Epithelial cell of esophagus (primary cell): Measurements from ENCODE around the gene ERC2.

ENCODE experiments used
- DNase-seq: peaks from one replicate; pipeline ENCODE4 v3.0.0; 2010; ENCODE audit warnings: low read depth
- H3K4me3 ChIP-seq: 2 replicates; pipeline ENCODE4 v1.5.1; 2011; ENCODE audit warnings: mild to moderate bottlenecking, low read length, control low read depth
- TF ChIP-seq, protein P1 (sequence below): IDR thresholded peaks from 2 replicates; pipeline ENCODE4 v1.5.1; 2011; ENCODE audit warnings: low read depth, mild to moderate bottlenecking, low read length, control low read depth, inconsistent platforms; ENCODE audit not compliant: insufficient read depth; ENCODE audit errors: missing control alignments

ERC2 gene

DNA sequence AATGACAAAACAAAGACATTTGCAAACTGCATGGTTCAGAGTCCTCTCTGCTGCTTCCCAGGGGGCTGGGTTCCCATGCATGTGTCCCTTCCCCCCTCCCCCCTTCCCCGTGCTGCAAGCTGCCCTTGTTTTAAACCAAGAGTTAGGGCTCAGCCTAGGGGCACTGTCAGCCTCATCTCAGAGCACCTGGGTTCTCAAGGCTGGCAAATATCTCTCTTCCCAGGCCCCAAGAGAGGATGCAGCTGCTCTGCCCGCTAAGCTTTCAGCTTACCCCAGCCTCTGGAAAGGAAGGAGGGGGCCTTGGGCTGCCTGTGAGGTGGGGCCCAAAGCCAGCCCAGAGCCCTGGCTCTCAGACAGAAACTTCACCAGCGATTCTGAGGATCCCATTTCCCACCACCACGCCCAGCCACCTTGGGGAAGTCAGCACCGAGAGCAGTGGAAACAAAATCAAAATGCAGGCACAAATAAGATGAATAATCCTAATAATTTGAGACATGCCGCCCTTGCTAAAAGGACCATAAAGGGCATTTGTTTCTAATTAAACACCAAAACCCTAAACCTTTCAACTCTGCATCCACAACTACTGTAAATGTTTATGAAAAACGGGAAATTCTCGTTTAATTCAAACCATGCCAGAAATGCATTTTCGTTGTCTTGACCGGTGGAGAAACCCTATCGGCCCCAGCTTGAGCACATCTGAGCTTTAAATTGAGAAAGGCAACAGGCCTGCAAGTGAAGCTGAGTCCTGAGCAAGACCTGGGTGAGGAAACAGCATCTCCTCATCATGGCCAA, 913.4 kb downstream of the ERC2 start:
- no peak overlapping the region for H3K4me3 ChIP-seq
- no peak for DNase-seq
- TF ChIP-seq, protein P1, sequence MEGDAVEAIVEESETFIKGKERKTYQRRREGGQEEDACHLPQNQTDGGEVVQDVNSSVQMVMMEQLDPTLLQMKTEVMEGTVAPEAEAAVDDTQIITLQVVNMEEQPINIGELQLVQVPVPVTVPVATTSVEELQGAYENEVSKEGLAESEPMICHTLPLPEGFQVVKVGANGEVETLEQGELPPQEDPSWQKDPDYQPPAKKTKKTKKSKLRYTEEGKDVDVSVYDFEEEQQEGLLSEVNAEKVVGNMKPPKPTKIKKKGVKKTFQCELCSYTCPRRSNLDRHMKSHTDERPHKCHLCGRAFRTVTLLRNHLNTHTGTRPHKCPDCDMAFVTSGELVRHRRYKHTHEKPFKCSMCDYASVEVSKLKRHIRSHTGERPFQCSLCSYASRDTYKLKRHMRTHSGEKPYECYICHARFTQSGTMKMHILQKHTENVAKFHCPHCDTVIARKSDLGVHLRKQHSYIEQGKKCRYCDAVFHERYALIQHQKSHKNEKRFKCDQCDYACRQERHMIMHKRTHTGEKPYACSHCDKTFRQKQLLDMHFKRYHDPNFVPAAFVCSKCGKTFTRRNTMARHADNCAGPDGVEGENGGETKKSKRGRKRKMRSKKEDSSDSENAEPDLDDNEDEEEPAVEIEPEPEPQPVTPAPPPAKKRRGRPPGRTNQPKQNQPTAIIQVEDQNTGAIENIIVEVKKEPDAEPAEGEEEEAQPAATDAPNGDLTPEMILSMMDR = no peak

DNA sequence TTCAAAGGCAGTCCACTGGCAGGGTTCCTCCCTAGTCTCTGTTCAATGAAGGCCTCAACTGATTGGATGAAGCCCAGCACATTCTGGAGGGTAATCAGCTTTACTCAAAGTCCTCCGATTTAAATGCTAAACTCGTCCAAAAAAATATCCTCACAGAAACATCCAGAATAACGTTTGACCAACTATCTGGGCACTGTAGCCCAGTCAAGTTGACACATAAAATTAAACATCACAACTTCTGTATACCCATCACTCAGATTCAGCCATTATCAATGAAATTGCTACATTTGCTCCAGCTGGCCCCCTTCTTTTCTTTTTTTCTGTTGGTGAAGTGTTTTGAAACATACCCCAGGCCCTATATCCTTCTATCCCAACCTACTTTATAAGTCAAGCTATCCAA, 916.6 kb downstream of the ERC2 start:
- TF ChIP-seq, protein P1 = no peak

DNA sequence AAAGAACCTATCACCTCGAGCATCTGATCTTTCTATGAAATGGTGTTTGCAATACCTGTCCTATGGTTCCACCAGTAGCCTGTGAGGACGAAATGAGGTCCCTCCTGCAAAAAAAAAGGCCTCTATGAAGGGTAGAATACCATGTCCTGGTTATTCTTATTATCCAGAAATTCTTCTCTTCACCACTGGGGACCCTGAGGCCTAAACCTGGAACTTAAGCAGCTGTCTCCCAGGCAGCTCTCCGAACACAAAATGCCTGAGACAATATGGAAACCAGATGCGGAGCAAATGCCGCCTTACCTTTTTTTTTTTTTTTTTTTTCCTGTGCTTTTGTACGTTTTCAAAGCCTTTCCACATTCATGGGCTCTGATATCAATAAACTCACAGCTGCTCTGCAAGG, 919.1 kb downstream of the ERC2 start:
- no peak for DNase-seq
- no peak overlapping the region for H3K4me3 ChIP-seq
- TF ChIP-seq, protein P1 = no peak

More for the DNA sequence above, 916.6 kb downstream of the ERC2 start:
- DNase-seq = no peak
- H3K4me3 ChIP-seq = no peak overlapping the region

DNA sequence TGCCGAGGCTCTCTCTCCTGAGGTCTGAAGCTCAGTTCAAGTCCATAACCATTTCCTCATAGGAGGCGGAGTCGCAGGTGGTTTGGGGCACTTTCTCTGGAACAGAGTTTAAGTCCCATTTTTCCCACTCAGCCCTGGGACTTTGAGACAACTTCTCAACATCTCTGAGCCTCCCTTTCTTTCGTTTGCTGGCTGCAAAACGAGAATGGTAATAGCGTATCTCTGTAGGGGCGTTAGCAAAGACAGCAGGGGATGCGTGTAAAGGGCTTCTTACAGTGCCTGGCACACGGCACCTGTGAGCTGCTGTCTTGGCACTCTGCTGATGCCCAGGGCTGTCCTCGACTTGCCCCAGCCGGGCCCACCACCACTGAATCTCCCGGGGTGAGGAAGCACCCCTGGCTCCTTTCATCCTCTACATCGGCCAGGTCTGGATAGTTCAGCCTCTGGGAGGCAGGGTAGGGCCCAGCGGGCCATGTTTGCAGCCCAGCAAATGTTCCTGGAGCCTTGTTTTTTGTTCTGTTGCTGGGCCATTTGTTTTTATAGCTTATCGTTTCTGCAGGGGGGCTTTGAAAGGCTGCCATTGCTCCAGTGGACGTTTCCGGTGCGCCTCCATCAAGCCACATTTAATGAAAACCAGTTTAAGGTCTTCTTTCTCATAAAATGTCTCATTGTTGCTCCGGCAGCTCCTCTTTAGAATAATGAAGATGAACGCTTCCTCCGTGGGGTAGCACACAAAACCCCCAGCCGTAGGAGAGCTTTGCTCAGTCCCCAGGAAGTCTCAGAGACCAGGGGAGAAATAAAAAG, 921.2 kb downstream of the ERC2 start:
- no peak for DNase-seq
- TF ChIP-seq, protein P1 = no peak
- no peak overlapping the region for H3K4me3 ChIP-seq

DNA sequence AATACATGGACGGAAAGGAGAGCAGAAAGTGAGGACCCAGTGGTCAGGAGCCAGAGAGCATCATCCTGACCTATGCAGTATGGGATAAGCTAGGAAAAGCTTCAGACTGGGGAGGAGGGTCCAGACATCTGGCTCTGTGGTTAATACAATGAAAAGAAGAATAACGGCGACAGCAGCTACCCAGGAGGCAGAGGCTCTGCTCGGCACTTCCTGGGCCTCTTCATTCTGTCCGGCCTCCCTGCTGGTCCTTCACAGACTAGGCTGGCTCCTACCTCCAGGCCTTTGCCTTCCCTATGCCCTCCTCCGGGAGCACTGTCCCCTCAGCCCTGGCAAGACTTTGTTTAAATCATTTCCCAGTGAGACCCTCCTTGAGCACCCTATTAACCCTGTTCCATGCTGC, 922.3 kb downstream of the ERC2 start:
- H3K4me3 ChIP-seq = no peak overlapping the region
- DNase-seq = no peak
- TF ChIP-seq, protein P1 = no peak

DNA sequence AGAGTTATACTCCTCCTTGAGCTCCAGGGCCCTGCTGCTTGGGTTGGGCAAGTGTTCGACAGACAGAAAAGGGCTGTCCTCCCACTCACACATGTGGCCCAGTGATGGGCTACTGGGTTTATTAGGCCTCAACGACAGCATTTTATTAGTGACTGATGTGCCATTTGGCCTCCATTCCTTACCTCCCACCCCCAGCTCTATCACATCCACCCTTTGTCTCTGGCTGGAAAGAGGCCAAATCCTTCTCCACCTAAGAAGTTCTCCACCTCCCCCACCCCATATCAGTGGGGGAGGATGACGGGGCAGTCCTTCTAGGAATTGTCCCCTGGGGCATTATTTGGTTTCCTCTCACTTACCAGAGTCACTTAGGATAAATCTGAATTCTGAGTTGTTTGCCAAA, 924.0 kb downstream of the ERC2 start:
- H3K4me3 ChIP-seq = no peak overlapping the region
- TF ChIP-seq, protein P1 = no peak
- no peak for DNase-seq

DNA sequence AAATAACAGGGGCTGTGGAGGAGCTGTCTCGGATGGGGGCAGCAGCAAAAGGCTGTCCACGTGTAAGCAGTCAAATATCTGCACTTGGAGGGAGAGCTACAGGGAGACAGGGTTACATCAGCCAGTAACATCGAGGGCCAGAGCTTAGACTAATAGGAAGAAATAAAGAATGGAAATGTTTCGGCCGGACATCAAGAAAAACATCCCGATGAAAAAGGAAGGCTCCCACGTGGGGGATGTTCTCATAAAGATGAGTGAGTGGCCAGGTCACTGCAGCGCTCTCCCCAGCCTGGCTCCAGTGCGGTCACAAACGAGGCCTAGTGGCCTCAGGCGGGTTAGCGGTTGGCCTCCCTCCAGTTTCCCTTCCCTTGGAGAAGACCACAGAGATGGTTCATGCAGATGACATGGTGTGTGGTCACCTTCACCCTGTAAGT, 925.1 kb downstream of the ERC2 start:
- TF ChIP-seq, protein P1 = no peak
- no peak for DNase-seq
- no peak overlapping the region for H3K4me3 ChIP-seq
